Esophagus (tissue), 2 donors: Measurements from ENCODE around the gene NOS3. TPM values are rescaled to one million over a fixed set of nuclear protein-coding genes. Genes with fewer than 3 reads are reported as not detected.

Source experiments
- H3K27ac ChIP-seq, 2 donors: one replicate each; pipeline ENCODE4 v1.5.1; 2013; ENCODE audit warnings: low read depth in 2 of 2, mild to moderate bottlenecking in 2 of 2, inconsistent platforms in 1 of 2, low read length in 1 of 2, moderate library complexity in 1 of 2
- H3K27me3 ChIP-seq, 2 donors: one replicate each; pipeline ENCODE4 v1.6.1; 2013; ENCODE audit warnings: low read length in 2 of 2, control low read depth in 1 of 2, mild to moderate bottlenecking in 1 of 2; ENCODE audit not compliant: insufficient read depth in 2 of 2, control insufficient read depth in 1 of 2
- H3K36me3 ChIP-seq, 2 donors: one replicate each; pipeline ENCODE4 v1.6.1; 2013; ENCODE audit warnings: low read length in 1 of 2; ENCODE audit not compliant: control insufficient read depth in 2 of 2, insufficient read depth in 2 of 2
- H3K4me1 ChIP-seq, 2 donors: one replicate each; pipeline ENCODE4 v1.6.1; 2013; ENCODE audit warnings: low read length in 1 of 2; ENCODE audit not compliant: control insufficient read depth in 2 of 2, insufficient read depth in 2 of 2
- H3K4me3 ChIP-seq, 2 donors: one replicate each; pipeline ENCODE4 v1.5.1; 2013; ENCODE audit warnings: low read length in 2 of 2, mild to moderate bottlenecking in 2 of 2, low read depth in 1 of 2, moderate library complexity in 1 of 2
- H3K9me3 ChIP-seq, 2 donors: one replicate each; pipeline ENCODE4 v1.6.1; 2013; ENCODE audit warnings: mild to moderate bottlenecking in 2 of 2, low read depth in 1 of 2, low read length in 1 of 2, moderate library complexity in 1 of 2; ENCODE audit not compliant: control insufficient read depth in 2 of 2, insufficient read depth in 1 of 2
- WGBS, 2 donors: extraction: QIAGEN DNeasy Blood & Tissue Kit; methylation state at CpG; one replicate each; pipeline ENCODE4 v1.1.7; 2013; 5-methylcytosine and 5-hydroxymethylcytosine counted together
- polyA plus RNA-seq, 2 donors: library from polyadenylated mRNA; stranded (reverse); fragments of 200-250 nt; gene quantifications; one replicate each; pipeline ENCODE4 v1.2.3, GENCODE V29; 2013
- donor health status: healthy with polysubstance abuse.
- donor health status: Bipolar disorder and iron deficiency.

The NOS3 gene
- polyA plus RNA-seq, 2 donors = 4.5 to 4.9 TPM

DNA sequence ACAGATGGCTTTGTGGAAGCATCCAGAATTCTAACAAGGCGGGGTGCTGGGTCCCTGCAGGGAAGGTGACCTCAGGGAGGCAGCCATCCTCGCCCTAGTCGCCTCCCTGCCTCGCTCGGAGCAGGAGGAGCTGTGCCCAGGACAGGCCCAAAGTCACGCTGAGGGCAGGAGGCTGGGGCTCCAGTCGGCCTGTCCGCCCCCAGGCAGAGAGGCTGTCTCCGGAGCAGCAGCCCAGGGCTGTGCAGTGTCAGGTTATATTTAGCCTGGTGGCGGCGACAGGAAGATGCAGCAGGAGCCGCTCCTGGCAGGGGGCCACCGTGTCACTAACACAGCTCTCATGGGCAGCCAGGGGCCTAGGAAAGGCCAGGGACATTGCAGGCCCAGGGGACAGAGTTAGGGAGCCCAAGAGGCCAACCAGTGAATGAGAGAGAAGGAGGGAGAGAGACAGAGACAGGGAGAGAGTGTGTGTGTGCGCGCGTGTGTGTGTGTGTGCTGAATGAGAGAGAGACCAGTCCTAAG is 26.2 kb upstream of the NOS3 start:
- Histone ChIP-seq H3K27me3 (no peaks in the 10 kb centered on the region), H3K36me3 (no peaks in the 10 kb centered on the region), H3K4me3 (no peak overlapping the region), H3K9me3 (peaks cover 0 to 3% of the 10 kb centered on the region in 2 donors), H3K27ac (peak overlapping the region in 1 of 2 donors; percentile 34), H3K4me1 (no peaks in the 10 kb centered on the region)
- 57 to 58% methylated on average over 16 of the region's 16 CpGs for WGBS, 2 donors

DNA sequence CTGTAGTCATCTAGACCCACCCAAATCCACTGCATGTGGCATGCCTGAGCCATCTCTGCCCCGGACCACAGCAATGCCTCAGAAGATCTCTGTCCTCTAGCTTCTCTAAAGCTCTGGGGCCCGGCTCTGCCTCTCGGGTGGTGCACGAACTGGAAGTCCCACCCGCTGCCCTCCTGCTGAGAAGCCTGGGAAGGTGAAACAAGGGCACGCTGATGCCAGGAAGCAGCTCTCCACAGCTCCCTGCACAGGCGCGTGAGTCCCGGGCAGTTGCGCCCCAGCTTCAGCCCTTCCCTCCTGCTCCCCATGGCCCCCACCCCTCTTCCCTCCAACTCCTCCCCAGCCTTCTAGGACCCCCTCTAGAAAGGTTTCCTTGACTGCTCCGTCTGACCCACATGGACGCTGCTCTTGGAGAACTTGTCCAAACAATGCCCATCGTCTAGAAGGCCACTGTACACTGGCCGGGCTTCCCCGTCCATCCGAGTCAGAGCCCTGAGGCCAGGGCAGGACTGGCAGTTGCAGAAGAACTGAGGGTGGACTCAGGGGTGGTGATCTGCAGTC is 25.5 kb upstream of the NOS3 start:
- Histone ChIP-seq H3K36me3 (no peaks in the 10 kb centered on the region), H3K4me3 (no peak overlapping the region), H3K4me1 (no peaks in the 10 kb centered on the region), H3K27me3 (no peaks in the 10 kb centered on the region), H3K27ac (no peak overlapping the region), H3K9me3 (peaks cover 0 to 3% of the 10 kb centered on the region in 2 donors)
- 67 to 68% methylated on average over 15 to 16 of the region's 16 CpGs for WGBS, 2 donors

- H3K27ac ChIP-seq = no peak overlapping the region
Measured at GRCh38 chr7:150966002-150966401, 24.8 kb upstream of the NOS3 start.

DNA sequence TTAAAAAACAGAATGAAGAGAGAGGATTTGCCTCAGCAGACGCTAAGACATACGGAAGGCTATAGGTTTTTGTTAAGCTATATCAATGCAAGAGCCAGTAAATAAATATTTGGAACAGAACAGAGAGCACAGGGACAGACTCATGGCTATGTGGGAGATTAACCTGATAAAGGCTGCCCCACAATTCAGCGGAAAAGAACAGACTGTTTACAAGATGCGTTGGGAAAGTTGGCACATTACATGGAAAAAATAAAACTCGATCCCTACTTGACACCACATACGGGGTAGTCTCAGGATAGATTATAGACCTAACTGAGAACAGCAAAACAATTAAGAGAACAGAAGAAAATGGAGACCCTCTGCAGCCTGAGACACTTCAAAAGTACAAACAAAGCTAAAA is 23.5 kb upstream of the NOS3 start:
- Histone ChIP-seq H3K27ac (no peak overlapping the region), H3K27me3 (no peaks in the 10 kb centered on the region), H3K9me3 (peaks cover 0 to 3% of the 10 kb centered on the region in 2 donors), H3K36me3 (no peaks in the 10 kb centered on the region), H3K4me3 (no peak overlapping the region), H3K4me1 (no peaks in the 10 kb centered on the region)
- 66 to 67% methylated on average over 6 of the region's 6 CpGs for WGBS, 2 donors

More at GRCh38 chr7:150966002-150966401, 24.8 kb upstream of the NOS3 start:
- Histone ChIP-seq H3K27me3 (no peaks in the 10 kb centered on the region), H3K9me3 (peaks cover 0 to 3% of the 10 kb centered on the region in 2 donors), H3K4me1 (no peaks in the 10 kb centered on the region), H3K4me3 (no peak overlapping the region), H3K36me3 (no peaks in the 10 kb centered on the region)
- 91 to 95% methylated on average over 1 of the region's 1 CpG for WGBS, 2 donors

DNA sequence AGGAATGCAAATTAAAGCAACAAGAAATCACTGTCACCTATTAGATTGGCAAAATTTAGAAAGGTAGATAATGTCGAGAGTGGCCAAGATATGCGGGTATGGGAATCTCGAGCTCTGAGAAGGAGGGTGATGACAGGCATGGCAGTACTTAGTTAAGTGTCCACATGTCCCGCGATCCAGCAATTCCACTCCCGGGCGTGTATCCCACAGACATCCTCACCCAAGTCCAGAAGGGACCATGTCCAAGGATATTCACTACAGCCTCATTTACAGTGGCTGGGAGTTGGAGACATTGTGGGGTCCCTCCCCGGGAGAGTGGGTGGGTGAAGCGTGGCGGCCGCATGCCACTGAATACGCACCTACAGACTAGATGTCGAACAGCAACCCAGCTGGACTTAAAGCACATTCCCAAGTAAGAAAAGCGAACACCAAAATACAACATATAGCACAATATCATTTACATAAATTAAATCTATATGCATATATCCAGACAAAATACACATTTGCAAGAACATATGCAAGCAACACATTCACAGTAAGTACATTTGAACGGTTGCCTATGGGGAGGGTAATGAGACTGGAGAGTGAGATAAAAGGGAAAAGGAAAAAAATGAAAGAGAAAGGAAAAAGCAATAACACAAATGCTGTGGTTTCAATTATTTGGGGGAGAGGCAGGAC is 22.6 kb upstream of the NOS3 start:
- H3K9me3 ChIP-seq = peaks cover 0 to 3% of the 10 kb centered on the region in 2 donors
- H3K27me3 ChIP-seq = no peaks in the 10 kb centered on the region
- 85 to 88% methylated on average over 15 of the region's 15 CpGs for WGBS, 2 donors
- H3K4me3 ChIP-seq = no peak overlapping the region
- H3K27ac ChIP-seq = no peak overlapping the region
- no peaks in the 10 kb centered on the region for H3K4me1 ChIP-seq
- no peaks in the 10 kb centered on the region for H3K36me3 ChIP-seq

- Histone ChIP-seq H3K9me3 (peaks cover 0 to 3% of the 10 kb centered on the region in 2 donors), H3K4me3 (no peak overlapping the region), H3K36me3 (no peaks in the 10 kb centered on the region), H3K4me1 (peaks cover under 1 to 1% of the 10 kb centered on the region in 2 donors), H3K27ac (no peak overlapping the region), H3K27me3 (no peaks in the 10 kb centered on the region)
- 46 to 52% methylated on average over 16 of the region's 16 CpGs for WGBS, 2 donors
Measured at GRCh38 chr7:150968734-150969372, 22.0 kb upstream of the NOS3 start.

DNA sequence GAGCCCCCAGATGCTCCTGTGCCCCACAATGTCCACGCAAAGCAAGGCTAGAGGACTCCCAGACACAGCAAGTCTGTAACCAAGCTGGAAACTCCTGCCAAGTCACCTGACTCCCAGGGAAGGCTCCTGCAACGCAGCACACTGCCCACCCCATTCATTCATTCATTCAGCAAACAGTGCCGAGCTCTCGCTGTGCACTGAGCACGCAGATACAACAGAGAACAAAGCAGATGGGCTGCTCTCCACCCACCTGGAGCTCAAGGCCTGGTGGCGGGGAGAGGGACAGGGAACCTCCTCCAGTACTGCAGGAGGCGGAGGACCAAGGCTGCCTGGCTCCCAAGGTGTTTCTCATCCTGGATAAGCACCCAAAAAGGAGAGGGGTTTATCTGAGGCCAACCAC is 21.3 kb upstream of the NOS3 start:
- H3K9me3 ChIP-seq = peaks cover 0 to 3% of the 10 kb centered on the region in 2 donors
- no peak overlapping the region for H3K27ac ChIP-seq
- H3K4me3 ChIP-seq = no peak overlapping the region
- H3K4me1 ChIP-seq = peaks cover 3 to 6% of the 10 kb centered on the region in 2 donors
- no peaks in the 10 kb centered on the region for H3K36me3 ChIP-seq
- WGBS, 2 donors = 71 to 74% methylated on average over 7 of the region's 7 CpGs
- H3K27me3 ChIP-seq = no peaks in the 10 kb centered on the region

DNA sequence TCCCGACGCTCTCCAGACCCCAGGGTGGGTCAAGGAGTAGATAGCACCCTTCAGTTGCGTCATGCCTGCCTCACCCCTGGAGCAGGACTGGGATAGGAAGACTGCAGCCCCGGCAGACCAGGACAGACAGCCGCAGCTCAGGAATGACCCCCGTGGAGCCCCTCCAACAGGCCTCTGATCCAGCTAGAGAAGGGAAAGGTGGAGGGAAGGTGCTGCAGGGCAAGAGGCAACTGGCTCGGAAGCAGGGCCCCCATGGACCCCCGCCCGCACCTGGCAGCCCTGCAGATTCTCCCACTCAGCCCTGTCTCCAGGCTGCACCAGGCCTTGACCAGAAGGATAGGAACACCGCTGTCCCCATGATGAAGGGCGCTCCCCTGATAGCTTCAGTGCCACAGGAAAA is 20.4 kb upstream of the NOS3 start:
- Histone ChIP-seq H3K27ac (no peak overlapping the region), H3K27me3 (no peaks in the 10 kb centered on the region), H3K4me1 (peaks cover 3 to 9% of the 10 kb centered on the region in 2 donors), H3K36me3 (no peaks in the 10 kb centered on the region), H3K9me3 (no peaks in the 10 kb centered on the region), H3K4me3 (no peak overlapping the region)
- WGBS, 2 donors = 66 to 77% methylated on average over 11 of the region's 11 CpGs

DNA sequence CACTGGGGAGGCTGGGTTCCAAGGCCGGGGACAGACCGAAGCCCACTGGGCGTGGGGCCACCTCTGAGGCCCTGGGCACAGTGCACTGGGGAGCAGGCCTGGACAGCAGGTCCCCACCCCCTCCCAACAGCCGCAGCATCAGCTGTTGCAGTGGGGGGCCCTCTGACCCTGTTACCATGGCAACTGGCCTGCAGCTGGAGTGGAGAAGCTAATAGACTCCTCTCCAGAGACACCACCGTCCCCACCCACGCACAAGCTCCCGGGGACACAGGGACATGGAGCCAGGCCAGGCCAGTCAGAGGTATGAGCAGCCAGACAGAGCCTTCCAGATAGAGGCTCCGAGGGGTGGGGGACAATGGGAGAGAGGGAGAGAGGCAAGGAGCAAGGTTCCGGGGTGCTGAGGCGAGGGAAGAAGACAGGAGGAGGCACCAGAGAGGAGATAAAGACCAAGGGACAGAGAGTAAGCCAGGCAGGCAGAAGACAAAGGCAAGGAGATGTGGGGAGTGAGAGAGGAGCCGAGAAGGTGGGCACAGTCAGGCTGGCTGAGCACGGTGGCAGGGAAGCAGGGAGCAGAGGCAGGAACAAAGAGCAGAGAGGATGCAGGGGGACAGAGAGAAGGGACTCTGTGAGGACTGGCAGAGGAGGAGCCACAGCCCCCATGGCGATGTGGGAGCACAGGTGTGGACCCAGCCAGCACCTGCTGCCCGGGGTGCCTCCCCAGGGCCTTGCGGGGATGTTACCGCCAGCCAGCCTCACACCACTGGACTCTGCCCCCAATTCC is 19.4 kb upstream of the NOS3 start:
- H3K27me3 ChIP-seq = no peaks in the 10 kb centered on the region
- WGBS, 2 donors = 49 to 54% methylated on average over 16 of the region's 16 CpGs
- H3K4me1 ChIP-seq = peaks cover 6 to 9% of the 10 kb centered on the region in 2 donors
- H3K9me3 ChIP-seq = no peaks in the 10 kb centered on the region
- H3K36me3 ChIP-seq = no peaks in the 10 kb centered on the region
- H3K4me3 ChIP-seq = no peak overlapping the region
- H3K27ac ChIP-seq = peak overlapping the region in 1 of 2 donors; percentile 22
